SK-N-MC (cell line): ENCODE results near the gene CACNA1E.

Source experiments
- EZH2 ChIP-seq: fragments of 200-600 bp; sonication (generic); IDR thresholded peaks from one replicate; pipeline ENCODE4 v1.6.1; 2017; ENCODE audit warnings: antibody characterized with exemption
- FOXP2 ChIP-seq: optimal IDR thresholded peaks from 2 replicates; pipeline ENCODE3; 2011; ENCODE audit warnings: mild to moderate bottlenecking, moderate library complexity; ENCODE audit not compliant: insufficient read depth; ENCODE audit errors: extremely low read length, control extremely low read depth
- POLR2AphosphoS5 ChIP-seq: IDR thresholded peaks from 2 replicates; pipeline ENCODE4 v1.6.1; 2012; ENCODE audit warnings: mild to moderate bottlenecking, low read depth, low read length, borderline replicate concordance

DNA sequence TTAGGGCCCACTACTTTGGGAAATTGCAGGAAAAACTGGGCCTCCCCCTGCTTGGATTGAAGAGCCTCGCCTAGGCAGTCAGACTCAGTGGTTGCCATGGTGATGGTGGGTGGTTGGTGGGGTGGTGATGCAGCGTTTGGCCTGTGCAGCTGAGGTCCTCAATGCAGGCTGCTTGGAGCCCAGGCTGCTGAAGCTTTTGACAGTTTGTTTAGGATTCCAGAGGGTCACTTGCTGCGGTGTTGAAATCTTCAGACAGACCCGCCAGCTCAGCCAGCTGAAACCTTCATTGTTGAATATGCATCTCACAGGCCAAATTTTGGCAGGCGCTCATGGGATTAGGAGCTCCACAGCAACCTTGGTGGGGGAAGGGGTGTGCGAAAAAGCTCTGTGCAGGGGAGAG is 67.9 kb downstream of the CACNA1E start:
- TF ChIP-seq EZH2 (no peak), POLR2AphosphoS5 (no peak), FOXP2 (no peak)
